Thyroid gland (tissue), 4 donors: ENCODE data around the gene ERCC1. TPM values are rescaled to one million over a fixed set of nuclear protein-coding genes. Genes with fewer than 3 reads are reported as not detected.

Source experiments
- DNase-seq, 2 donors: peaks; one replicate each; pipeline ENCODE4 v3.0.0-alpha.2; 2019
- H3K27ac ChIP-seq, 3 donors: fragments of 200-600 bp; sonication (generic); 1 replicate in 2 of 3; 2 replicates in 1 of 3; pipeline ENCODE4 v1.5.1; 2016 to 2019; ENCODE audit warnings: mild to moderate bottlenecking in 1 of 3, moderate library complexity in 1 of 3
- H3K27me3 ChIP-seq: fragments of 200-600 bp; sonication (generic); one replicate; pipeline ENCODE4 v1.5.1; 2019
- H3K36me3 ChIP-seq, 2 donors: fragments of 200-600 bp; sonication (generic); one replicate each; pipeline ENCODE4 v1.5.1; 2016 to 2019
- H3K4me1 ChIP-seq, 2 donors: fragments of 200-600 bp; sonication (generic); one replicate each; pipeline ENCODE4 v1.5.1; 2017 to 2019
- H3K4me3 ChIP-seq, 3 donors: fragments of 200-600 bp; sonication (generic); replicated peaks in 1 of 3; 1 replicate in 2 of 3; 2 replicates in 1 of 3; pipeline ENCODE4 v1.5.1; 2016; ENCODE audit warnings: mild to moderate bottlenecking in 1 of 3
- H3K9me3 ChIP-seq: fragments of 200-600 bp; sonication (generic); one replicate; pipeline ENCODE4 v1.5.1; 2017
- POLR2A ChIP-seq, 2 donors: fragments of 450-650 bp; IDR thresholded peaks; one replicate each; pipeline ENCODE4 v1.6.1; 2017; ENCODE audit warnings: antibody characterized with exemption in 2 of 2, mild to moderate bottlenecking in 2 of 2, moderate library complexity in 1 of 2
- WGBS, 2 donors: methylation state at CpG; one replicate each; pipeline ENCODE4 v1.1.5; 2017; 5-methylcytosine and 5-hydroxymethylcytosine counted together
- intact Hi-C: fragments of 100-400 bp; cut with DNase I; formaldehyde crosslinking; loops from one replicate; pipeline ENCODE4 v1.15.1; 2023
- total RNA-seq, 4 donors: library from RNA; depleted of rRNA; stranded (reverse); fragments of >200 nt; gene quantifications; one replicate each; pipeline ENCODE4 v1.2.3, GENCODE V29; 2016
- TF ChIP-seq, protein P1 (sequence below), 6 experiments: fragments of 200-600 bp in 3 of 6; fragments of 450-650 bp in 3 of 6; sonication (generic) in 3 of 6; IDR thresholded peaks; one replicate each; pipeline ENCODE4 v1.5.1; 2016 to 2019; ENCODE audit warnings: antibody characterized with exemption in 6 of 6, mild to moderate bottlenecking in 2 of 6, inconsistent platforms in 1 of 6, moderate library complexity in 1 of 6

ERCC1 gene
- total RNA-seq, 4 donors from 2014 or later, result 89.1 to 157 (median 113) TPM

DNA sequence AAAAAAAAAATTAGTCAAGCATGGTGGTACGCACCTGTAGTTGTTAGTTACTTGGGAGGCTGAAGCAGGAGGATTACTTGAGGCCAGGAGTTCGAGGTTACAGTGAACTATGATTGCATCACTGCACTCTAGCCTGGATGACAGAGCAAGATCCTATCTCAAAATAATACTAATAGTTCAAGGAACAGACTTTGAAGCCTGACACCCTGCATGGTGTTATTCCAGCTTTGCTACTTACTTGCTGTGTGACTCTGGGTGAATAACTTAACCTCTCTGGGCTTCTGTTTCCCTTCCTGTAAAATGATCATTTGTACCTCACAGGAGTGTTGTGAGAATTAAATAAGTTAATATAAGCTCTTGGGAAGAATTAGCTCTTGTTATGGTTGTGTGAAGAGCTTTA, 40.6 kb upstream of the ERCC1 start:
- H3K27ac ChIP-seq, result no peak overlapping the region
- WGBS, 2 donors, result 87 to 88% methylated on average over 2 of the region's 2 CpGs
- H3K4me1 ChIP-seq, result peaks cover 11 to 15% of the 10 kb centered on the region in 2 donors
- no peak for DNase-seq
- H3K9me3 ChIP-seq, result no peaks in the 10 kb centered on the region
- H3K27me3 ChIP-seq, result no peaks in the 10 kb centered on the region
- no peaks in the 10 kb centered on the region for H3K36me3 ChIP-seq
- H3K4me3 ChIP-seq, result no peak overlapping the region
- intact Hi-C loops, result no loop called here
- no peak for TF ChIP-seq POLR2A (IDR thresholded peaks at IDR 0.05)
- TF ChIP-seq, protein P1, sequence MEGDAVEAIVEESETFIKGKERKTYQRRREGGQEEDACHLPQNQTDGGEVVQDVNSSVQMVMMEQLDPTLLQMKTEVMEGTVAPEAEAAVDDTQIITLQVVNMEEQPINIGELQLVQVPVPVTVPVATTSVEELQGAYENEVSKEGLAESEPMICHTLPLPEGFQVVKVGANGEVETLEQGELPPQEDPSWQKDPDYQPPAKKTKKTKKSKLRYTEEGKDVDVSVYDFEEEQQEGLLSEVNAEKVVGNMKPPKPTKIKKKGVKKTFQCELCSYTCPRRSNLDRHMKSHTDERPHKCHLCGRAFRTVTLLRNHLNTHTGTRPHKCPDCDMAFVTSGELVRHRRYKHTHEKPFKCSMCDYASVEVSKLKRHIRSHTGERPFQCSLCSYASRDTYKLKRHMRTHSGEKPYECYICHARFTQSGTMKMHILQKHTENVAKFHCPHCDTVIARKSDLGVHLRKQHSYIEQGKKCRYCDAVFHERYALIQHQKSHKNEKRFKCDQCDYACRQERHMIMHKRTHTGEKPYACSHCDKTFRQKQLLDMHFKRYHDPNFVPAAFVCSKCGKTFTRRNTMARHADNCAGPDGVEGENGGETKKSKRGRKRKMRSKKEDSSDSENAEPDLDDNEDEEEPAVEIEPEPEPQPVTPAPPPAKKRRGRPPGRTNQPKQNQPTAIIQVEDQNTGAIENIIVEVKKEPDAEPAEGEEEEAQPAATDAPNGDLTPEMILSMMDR (IDR thresholded peaks at IDR 0.05), result no peak

DNA sequence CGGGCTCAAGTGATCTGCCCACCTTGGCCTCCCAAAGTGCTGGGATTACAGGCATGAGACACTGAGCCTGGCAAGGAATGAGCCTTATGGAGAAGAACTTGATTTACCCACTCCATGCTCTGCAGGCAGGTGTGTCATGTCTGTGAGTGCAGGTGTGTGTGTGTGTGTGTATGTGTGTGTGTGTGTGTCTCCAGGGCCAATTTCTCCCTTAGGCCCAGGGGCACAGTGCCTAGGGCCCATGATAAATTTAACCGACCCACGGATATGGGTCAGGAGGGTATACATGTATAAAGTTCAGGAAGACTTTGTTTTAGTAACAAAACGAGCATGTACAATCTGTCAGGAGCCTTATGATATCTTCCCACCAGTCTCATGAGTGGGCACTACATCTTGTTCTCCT, 39.5 kb upstream of the ERCC1 start:
- WGBS, 2 donors, result 74 to 76% methylated on average over 4 of the region's 4 CpGs
- TF ChIP-seq, protein P1 (IDR thresholded peaks at IDR 0.05), result no peak
- TF ChIP-seq POLR2A (IDR thresholded peaks at IDR 0.05), result no peak
- no peaks in the 10 kb centered on the region for H3K9me3 ChIP-seq
- H3K36me3 ChIP-seq, result no peaks in the 10 kb centered on the region
- no peaks in the 10 kb centered on the region for H3K27me3 ChIP-seq
- no peak overlapping the region for H3K4me3 ChIP-seq
- H3K4me1 ChIP-seq, result peaks cover 5 to 10% of the 10 kb centered on the region in 2 donors
- intact Hi-C loops, result no loop called here
- no peak for DNase-seq
- no peak overlapping the region for H3K27ac ChIP-seq

DNA sequence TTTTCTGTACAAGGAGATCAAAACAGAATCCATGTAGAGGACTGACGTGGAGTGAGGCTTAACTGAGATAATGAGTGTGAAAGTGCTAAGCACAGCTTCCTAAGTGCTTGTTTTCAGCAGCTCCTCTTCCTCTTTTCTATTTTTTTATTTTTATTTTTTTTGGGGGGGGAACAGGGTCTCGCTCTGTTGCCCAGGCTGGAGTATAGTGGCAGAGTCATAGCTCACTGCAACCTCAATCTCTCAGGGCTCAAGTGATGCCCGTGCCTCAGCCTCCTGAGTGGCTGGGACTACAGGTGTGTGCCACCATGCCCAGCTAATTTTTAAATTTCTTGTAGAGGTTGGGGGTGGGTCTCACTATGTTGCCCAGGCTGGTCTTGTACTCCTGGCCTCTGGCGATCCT, 38.5 kb upstream of the ERCC1 start:
- WGBS, 2 donors, result 67 to 77% methylated on average over 4 of the region's 4 CpGs
- DNase-seq, result no peak
- H3K27me3 ChIP-seq, result no peaks in the 10 kb centered on the region
- peaks cover 0 to 3% of the 10 kb centered on the region in 2 donors for H3K4me1 ChIP-seq
- intact Hi-C loops, result no loop called here
- H3K36me3 ChIP-seq, result no peaks in the 10 kb centered on the region
- no peak overlapping the region for H3K4me3 ChIP-seq
- TF ChIP-seq POLR2A (IDR thresholded peaks at IDR 0.05), result no peak
- no peak overlapping the region for H3K27ac ChIP-seq
- H3K9me3 ChIP-seq, result no peaks in the 10 kb centered on the region

DNA sequence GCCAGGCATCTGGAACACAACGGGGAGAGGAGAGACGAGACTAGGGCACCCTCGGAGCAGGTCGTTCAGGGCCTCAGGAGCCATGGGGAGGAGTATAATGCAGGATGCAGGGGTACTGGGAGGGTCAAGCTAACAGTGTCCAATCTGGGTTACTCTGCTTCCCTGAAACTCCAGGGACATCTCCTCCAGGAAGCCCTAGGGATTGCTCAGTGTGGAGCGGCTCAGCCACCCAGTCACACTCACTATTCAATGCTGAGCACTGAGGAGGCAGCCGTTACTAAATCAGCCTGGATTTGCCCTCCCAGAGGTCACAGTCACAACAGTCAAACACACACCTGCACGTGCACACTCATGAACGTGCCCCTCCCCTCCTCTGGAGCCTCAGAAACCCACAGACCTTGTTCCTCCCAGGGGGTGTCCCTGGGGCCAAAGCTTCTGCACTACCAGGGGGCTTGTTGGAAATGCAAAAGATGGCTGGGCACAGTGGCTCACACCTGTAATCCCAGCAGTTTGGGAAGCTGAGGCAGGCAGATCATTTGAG, 37.2 kb upstream of the ERCC1 start:
- intact Hi-C loops, result no loop called here
- Histone ChIP-seq H3K4me1 (peaks cover 5% of the 10 kb centered on the region in 2 donors), H3K27me3 (no peaks in the 10 kb centered on the region), H3K27ac (no peak overlapping the region), H3K9me3 (no peaks in the 10 kb centered on the region), H3K4me3 (no peak overlapping the region), H3K36me3 (no peaks in the 10 kb centered on the region)
- no peak for DNase-seq
- 48 to 62% methylated on average over 8 of the region's 8 CpGs for WGBS, 2 donors
- TF ChIP-seq, protein P1 (IDR thresholded peaks at IDR 0.05), result no peak
- TF ChIP-seq POLR2A (IDR thresholded peaks at IDR 0.05), result no peak

DNA sequence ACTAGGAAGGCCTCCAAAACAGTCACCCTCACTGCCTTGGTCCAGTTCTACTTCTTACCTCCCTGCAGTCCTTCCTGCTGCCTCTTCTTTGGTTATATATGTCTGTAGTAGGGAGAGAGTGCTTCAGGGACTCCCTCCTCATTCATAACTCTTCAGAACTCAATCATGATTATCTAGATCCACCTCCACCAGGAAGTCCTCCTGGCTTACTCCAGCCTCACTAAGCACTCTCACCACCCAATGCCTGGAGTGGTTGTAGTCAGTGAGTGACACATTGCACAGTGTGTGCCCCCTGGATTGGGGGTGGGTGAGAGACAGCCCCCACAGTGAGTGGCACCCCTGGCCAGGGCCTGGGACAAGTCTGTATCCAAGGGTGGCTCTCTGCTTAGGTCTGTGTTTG, 34.1 kb upstream of the ERCC1 start:
- Histone ChIP-seq H3K9me3 (no peaks in the 10 kb centered on the region), H3K36me3 (no peaks in the 10 kb centered on the region), H3K27me3 (no peaks in the 10 kb centered on the region), H3K4me1 (peaks cover 14 to 20% of the 10 kb centered on the region in 2 donors), H3K4me3 (no peak overlapping the region), H3K27ac (no peak overlapping the region)
- intact Hi-C loops, result no loop called here
- DNase-seq, result no peak
- TF ChIP-seq, protein P1 (IDR thresholded peaks at IDR 0.05), result no peak
- no peak for TF ChIP-seq POLR2A (IDR thresholded peaks at IDR 0.05)

DNA sequence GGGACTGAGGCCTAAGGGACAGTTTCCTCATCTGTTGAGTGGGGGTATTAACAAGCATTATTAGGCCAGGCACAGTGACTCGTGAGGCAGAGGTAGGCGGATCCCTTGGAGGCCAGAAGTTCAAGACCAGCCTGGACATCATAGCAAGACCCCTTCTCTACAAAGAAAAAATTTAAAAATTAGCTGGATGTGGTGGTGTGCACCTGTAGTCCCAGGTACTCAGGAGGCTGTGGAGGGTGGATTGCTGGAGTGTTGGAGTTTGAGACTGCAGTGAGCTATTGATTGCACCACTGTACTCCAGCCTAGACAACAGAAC, 32.7 kb upstream of the ERCC1 start:
- no peak for DNase-seq
- TF ChIP-seq, protein P1 (IDR thresholded peaks at IDR 0.05), result no peak
- no peak for TF ChIP-seq POLR2A (IDR thresholded peaks at IDR 0.05)
- Histone ChIP-seq H3K27me3 (no peaks in the 10 kb centered on the region), H3K4me1 (peaks cover 14 to 22% of the 10 kb centered on the region in 2 donors), H3K4me3 (no peak overlapping the region), H3K9me3 (no peaks in the 10 kb centered on the region), H3K36me3 (no peaks in the 10 kb centered on the region), H3K27ac (peak overlapping the region in 2 of 3 donors; percentile 72 to 88)
- 71 to 86% methylated on average over 2 of the region's 2 CpGs for WGBS, 2 donors
- intact Hi-C loops, result no loop called here
